ENCODE results near the gene STAC.

GRCh38 chr3:36596419-36596818 is 216.1 kb downstream of the STAC start:
- TF ChIP-seq CTCF (conservative IDR thresholded peaks at IDR 0.05; ENCODE audit: low read depth, low read length) (no peak), EZH2 (IDR thresholded peaks at IDR 0.05; ENCODE audit: borderline replicate concordance, low read depth, low read length, poor library complexity, severe bottlenecking) (no peak)

Measured in A673 (cell line).